K562 (cell line): ENCODE measurements around the gene RHOT1. TPM values are rescaled to one million over a fixed set of nuclear protein-coding genes. Genes with fewer than 3 reads are reported as not detected.

Experiments used
- CCAR2 ChIP-seq: fragments of 200-400 bp; formaldehyde crosslinking; IDR thresholded peaks from 2 replicates; pipeline ENCODE4 v1.6.1; 2017; ENCODE audit warnings: mild to moderate bottlenecking, low read depth, low read length
- CEBPZ ChIP-seq: fragments of 150-350 bp; IDR thresholded peaks from 2 replicates; pipeline ENCODE4 v1.6.1; 2014; ENCODE audit warnings: low read depth, mild to moderate bottlenecking, low read length, borderline replicate concordance
- FOXK2 ChIP-seq, 2 experiments: fragments of 450-650 bp; IDR thresholded peaks in 1 of 2; conservative IDR thresholded peaks in 1 of 2; 2 replicates each; pipeline ENCODE4 v1.6.1; 2016; ENCODE audit warnings: low read depth in 2 of 2, mild to moderate bottlenecking in 1 of 2
- LEF1 ChIP-seq: fragments of 450-650 bp; IDR thresholded peaks from 2 replicates; pipeline ENCODE4 v1.6.1; 2016; ENCODE audit warnings: mild to moderate bottlenecking
- NELFE ChIP-seq: IDR thresholded peaks from 2 replicates; pipeline ENCODE4 v1.6.1; 2011; ENCODE audit warnings: mild to moderate bottlenecking; ENCODE audit not compliant: insufficient read depth, insufficient read length
- NR2F6 ChIP-seq: fragments of 450-650 bp; formaldehyde crosslinking; IDR thresholded peaks from 2 replicates; pipeline ENCODE4 v1.4.0; 2020; ENCODE audit warnings: mild to moderate bottlenecking
- NRF1 ChIP-seq, 2 experiments: fragments of 450-650 bp; IDR thresholded peaks in 1 of 2; conservative IDR thresholded peaks in 1 of 2; 2 replicates each; pipeline ENCODE4 v1.6.1; 2014; ENCODE audit warnings: mild to moderate bottlenecking in 2 of 2
- POLR2A ChIP-seq: fragments of 450-650 bp; conservative IDR thresholded peaks from 2 replicates; pipeline ENCODE4 v1.6.1; 2016
- SPI1 ChIP-seq: IDR thresholded peaks from 2 replicates; pipeline ENCODE4 v1.6.1; 2011; ENCODE audit warnings: low read depth, low read length, control low read depth, borderline replicate concordance
- SRSF3 ChIP-seq: fragments of 200-400 bp; formaldehyde crosslinking; IDR thresholded peaks from 2 replicates; pipeline ENCODE4 v1.6.1; 2016; ENCODE audit warnings: mild to moderate bottlenecking, low read length, moderate library complexity; ENCODE audit not compliant: insufficient read depth
- TCF7L2 ChIP-seq: fragments of 150-350 bp; IDR thresholded peaks from 2 replicates; pipeline ENCODE4 v1.6.1; 2016; ENCODE audit warnings: low read depth, mild to moderate bottlenecking, low read length, moderate library complexity
- TEAD4 ChIP-seq, 2 experiments: sonication (generic) in 1 of 2; formaldehyde crosslinking in 1 of 2; IDR thresholded peaks; 2 replicates each; pipeline versions ENCODE4 v1.6.1 to v1.8.0; 2012 to 2022; ENCODE audit warnings: borderline replicate concordance in 1 of 2, inconsistent platforms in 1 of 2, low read length in 1 of 2, mild to moderate bottlenecking in 1 of 2, missing genetic modification reagents in 1 of 2
- TRIM24 ChIP-seq, 2 experiments: fragments of 450-650 bp; IDR thresholded peaks; 2 replicates each; pipeline ENCODE4 v1.6.1; 2016
- ZBTB33 ChIP-seq: sonication (generic); formaldehyde crosslinking; IDR thresholded peaks from 2 replicates; pipeline ENCODE4 v1.8.1; 2023; ENCODE audit warnings: mild to moderate bottlenecking, missing genetic modification reagents
- ZHX1 ChIP-seq: fragments of 150-350 bp; conservative IDR thresholded peaks from 2 replicates; pipeline ENCODE4 v1.6.1; 2014; ENCODE audit warnings: low read length
- ZNF165 ChIP-seq: fragments of 250-450 bp; sonication (Bioruptor Pico); IDR thresholded peaks from 2 replicates; pipeline ENCODE4 v1.4.0; 2020; ENCODE audit warnings: borderline replicate concordance
- ZNF444 ChIP-seq: fragments of 250-450 bp; sonication (Bioruptor Pico); IDR thresholded peaks from 2 replicates; pipeline ENCODE4 v1.4.0; 2020; ENCODE audit warnings: mild to moderate bottlenecking, moderate library complexity
- ZNF551 ChIP-seq: fragments of 250-450 bp; sonication (Bioruptor Pico); IDR thresholded peaks from 2 replicates; pipeline ENCODE4 v1.5.0; 2021; ENCODE audit warnings: mild to moderate bottlenecking, moderate library complexity
- ZNF644 ChIP-seq: fragments of 200-800 bp; sonication (Bioruptor generic); IDR thresholded peaks from 2 replicates; pipeline ENCODE4 v1.6.1; 2016; ENCODE audit warnings: low read depth, missing genetic modification characterization, missing compliant biosample characterization
- ZSCAN29 ChIP-seq: fragments of 450-650 bp; IDR thresholded peaks from 2 replicates; pipeline ENCODE4 v1.6.1; 2017
- polyA plus RNA-seq, 8 experiments: library from polyadenylated mRNA; depleted of rRNA in 4 of 8; stranded (reverse) in 5 of 8; unstranded in 3 of 8; fragments of >200 nt; fragmentation: Nextera tagmentation in 2 of 8; fragmentation: Illumina TruSeq in 1 of 8; extraction: Ambion mirVana in 2 of 8; extraction: Trizol in 1 of 8; gene quantifications; 2 replicates each; pipeline versions ENCODE4 v1.2.1 to v1.2.3, GENCODE V29; 2011 to 2014; ENCODE audit warnings: inconsistent platforms in 1 of 8, missing spikeins in 1 of 8
- total RNA-seq, 7 experiments: library from RNA; depleted of rRNA in 6 of 7; stranded (reverse); fragments of >200 nt in 6 of 7; fragmentation: Illumina TruSeq in 2 of 7; extraction: Trizol in 2 of 7; gene quantifications; 2 replicates each; pipeline versions ENCODE4 v1.2.1 to v1.2.3, GENCODE V29; 2011 to 2021; ENCODE audit warnings: low replicate concordance in 1 of 7

Gene RHOT1
- total and polyA plus RNA-seq, 9 of the 15 experiments (the other 6 are each of a cell fraction or from before 2014, with no cell fraction given): 23.0 to 101 (median 32.2) TPM

DNA sequence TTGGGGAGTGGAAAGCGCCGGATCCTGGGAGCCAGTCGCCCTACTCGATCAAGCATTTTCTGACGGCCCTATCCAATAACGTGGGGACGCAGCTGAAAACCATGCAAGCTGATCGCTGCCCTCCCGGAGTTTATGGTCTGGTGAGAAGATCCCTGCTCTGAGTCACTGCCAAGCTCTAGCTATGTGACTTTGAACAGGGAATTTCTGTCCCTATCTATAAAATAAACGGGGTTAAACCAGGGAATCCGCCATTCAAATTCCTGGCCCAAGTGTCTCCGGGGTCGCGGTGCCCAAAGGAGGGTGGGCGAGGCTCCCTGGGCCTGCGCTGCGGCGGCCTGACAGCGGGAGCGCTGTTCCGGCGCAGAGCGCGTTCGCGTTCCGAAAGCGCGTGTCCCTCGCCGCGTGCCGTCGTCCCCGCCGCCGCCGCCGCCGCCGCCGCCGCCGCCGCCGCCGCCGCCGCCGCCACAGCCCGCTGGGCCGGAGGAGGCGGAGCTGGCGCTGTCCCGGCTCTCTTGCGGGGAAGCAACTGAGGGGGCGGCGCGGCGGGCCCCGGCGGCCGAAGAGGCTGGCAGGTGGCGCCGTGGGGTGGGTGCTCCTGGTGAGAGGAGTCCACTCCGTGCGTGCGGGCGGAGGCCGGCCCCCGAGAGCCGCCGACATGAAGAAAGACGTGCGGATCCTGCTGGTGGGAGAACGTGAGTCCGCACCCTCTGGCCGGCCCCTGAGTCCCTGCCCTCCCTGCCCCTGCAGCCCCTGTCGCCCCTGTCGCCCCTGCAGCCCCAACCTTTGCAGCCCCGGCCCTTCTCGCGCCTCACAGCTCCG is at the start of gene RHOT1 (continued):
- TF ChIP-seq TEAD4 (IDR thresholded peaks at IDR 0.05; ENCODE audit: low read length) (peak; percentile 9; the same call in 1 of the 2 replicates), TEAD4 (CRISPR knock-in tag; IDR thresholded peaks at IDR 0.05; ENCODE audit: borderline replicate concordance) (no peak), ZNF165 (CRISPR knock-in tag) (no peak), TRIM24 (IDR thresholded peaks at IDR 0.05) (no peak), CEBPZ (no peak), POLR2A (peak; percentile 52; the same call in 1 of the 2 replicates), LEF1 (no peak), ZNF444 (CRISPR knock-in tag) (no peak), FOXK2 (conservative IDR thresholded peaks at IDR 0.05 in 1 of 2, IDR thresholded peaks at IDR 0.05 in 1 of 2; ENCODE audit: low read depth in 2 of 2) (no peak), TCF7L2 (no peak), SPI1 (no peak), ZHX1 (no peak), CCAR2 (no peak), NR2F6 (no peak), ZBTB33 (CRISPR knock-in tag) (no peak), ZNF551 (no peak), ZNF644 (no peak), SRSF3 (no peak), NELFE (no peak), NRF1 (conservative IDR thresholded peaks at IDR 0.05 in 1 of 2, IDR thresholded peaks at IDR 0.05 in 1 of 2) (peak; percentile 79 to 82), ZSCAN29 (no peak)
